NCI-H1105 (cell line): ENCODE results near the gene ANKRD10.
"Not testable (repeated sequence)": the region's sequence is repeated elsewhere in the genome, so short reads cannot be mapped to it uniquely, and the experiment has no call there.

Experiments
- DNase-seq: peaks from one replicate; lab custom pipeline; 2025; lab: John Stamatoyannopoulos, UW

Gene ANKRD10

DNA sequence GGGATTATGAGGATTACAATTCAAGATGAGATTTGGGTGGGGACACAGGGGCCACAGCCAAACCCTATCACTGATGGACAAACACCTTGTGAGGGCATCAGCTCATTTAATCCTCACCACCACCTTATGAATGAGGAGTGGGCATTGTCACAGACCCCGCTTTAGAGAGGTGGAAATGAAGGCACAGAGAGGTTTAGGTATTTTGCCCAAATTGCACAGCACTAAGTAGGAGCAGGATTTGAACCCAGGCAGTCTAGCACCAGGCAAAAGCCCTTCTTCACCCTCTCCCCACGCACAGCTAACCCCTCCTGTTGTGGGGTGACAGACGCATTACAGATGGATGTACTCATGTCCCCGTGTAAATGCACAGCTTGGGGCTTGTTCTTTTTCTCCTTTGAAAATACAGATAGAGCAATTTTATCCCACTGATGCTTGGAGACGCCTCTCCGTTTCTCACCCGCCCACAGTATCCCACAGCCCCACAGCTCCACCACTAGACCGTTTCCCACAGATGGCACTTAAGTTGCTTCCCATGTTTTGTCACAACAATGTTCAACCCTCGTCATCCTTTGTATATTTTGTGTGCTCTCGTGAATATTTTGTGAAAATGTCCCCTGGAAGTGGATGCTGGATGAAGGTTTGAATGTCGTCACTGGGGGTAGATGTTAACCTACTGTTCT is 48.2 kb downstream of the ANKRD10 start:
- no peak for DNase-seq

DNA sequence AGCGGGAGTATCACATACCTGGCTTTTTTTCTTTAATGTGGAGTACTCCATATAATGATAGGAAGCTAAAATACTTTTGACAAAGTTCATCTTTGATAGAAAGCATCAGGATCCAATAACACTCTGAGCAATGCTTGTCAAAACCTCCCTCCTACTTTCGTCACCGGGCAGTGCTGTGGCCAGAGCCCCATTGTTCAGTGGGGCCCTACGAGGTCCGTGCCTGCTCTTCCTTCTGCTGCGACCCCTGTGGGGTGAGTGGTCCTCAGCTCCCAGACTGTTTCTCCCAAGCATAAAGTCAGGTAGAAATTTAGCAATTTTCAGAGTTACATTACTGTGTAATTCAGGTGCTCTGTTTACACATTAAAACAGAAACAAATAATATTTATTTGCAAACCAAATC is 51.2 kb downstream of the ANKRD10 start:
- no peak for DNase-seq

DNA sequence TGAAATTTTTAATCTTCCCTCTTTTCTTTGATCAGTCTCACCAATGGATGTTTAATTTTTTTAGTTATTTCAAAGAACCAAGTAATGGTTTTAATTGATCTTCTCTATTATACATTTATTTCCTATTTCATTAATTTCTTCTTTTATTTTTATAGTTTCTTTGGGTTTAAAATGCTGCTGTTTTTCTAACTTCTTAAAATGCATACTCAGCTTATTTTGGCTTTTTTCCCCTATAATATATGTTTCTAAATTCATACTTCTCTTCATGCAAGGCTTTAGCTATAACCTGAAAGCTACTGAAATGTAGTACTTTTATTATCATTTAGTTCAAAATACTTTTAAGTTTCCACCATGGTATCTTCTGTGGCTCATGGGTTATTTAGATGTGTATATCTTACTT is 53.9 kb downstream of the ANKRD10 start:
- no peak for DNase-seq

DNA sequence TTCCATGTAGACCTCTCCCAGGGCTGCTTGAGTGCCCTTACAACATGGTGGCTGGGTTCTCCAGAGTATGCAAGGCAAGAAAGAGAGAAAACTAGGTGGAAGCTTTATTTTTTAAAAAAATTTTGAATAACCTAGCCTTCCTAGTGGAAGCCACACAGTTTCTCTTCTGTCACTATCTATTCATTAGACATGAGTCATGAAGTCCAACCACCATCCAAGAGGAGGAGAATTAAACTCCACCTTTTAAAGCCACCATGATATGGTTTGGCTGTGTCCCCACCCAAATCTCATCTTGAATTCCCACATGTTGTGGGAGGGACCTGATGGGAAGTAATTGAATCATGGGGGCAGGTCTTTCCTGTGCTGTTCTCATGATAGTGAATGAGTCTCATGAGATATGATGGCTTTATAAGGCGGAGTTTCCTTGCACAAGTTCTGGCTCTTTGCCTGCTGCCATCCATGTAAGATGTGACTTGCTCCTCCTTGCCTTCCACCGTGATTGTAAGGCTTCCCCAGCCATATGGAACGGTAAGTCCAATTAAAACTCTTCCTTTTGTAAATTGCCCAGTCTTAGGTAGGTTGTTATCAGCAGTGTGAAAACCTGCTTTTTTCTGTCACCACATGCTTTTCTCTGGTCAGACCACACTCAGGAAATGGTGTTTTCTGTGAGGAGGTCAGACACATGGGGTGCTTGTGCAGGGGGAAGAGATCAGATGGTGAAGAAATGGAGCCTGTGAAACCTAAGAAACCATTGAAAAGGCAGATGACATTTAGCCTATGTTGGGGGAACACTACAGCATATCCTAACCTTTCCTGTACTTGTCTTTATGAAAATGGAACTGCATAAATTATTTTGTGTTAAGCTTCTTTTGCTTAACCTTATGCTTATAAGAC is 57.7 kb downstream of the ANKRD10 start:
- no peak for DNase-seq

DNA sequence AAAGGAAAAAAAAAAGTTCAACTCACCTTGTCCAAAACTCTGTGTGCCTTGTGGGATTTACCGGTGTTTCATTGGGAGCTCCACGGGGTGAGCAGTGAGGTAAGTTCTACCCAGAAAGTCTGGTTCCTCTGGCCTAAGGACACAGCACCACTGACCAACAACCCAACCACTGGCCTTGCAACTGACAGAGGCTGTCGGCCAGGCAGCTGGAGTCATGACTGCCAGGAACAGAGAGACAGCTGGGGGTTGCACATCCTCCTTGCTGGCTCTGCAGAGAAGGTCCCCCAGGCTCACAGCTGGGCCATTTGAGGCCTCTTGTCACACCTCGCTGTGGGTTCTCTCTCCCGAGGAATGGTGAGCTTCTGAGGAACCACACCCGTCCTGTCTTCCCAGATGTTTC is 59.5 kb downstream of the ANKRD10 start:
- DNase-seq: no peak

DNA sequence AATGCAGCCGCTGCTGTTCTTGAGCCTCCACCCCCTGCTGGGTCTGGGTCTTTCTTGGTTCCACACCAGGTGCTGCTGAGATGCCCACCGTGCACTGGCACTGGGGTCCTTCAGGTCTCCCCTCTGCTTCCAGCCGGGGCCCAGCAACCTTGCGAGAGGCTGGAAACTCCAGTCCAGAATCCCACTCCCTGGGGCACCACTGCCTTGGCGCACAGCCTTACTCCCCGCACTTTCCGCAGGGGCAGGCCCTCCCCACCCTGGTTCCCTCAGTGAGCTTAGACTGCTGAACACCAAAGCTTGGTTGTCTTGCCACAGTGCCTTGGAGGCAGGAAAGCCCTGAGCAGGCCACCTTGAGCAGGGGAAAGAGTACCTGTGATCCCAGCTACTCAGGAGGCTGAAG is 60.0 kb downstream of the ANKRD10 start:
- DNase-seq: no peak

DNA sequence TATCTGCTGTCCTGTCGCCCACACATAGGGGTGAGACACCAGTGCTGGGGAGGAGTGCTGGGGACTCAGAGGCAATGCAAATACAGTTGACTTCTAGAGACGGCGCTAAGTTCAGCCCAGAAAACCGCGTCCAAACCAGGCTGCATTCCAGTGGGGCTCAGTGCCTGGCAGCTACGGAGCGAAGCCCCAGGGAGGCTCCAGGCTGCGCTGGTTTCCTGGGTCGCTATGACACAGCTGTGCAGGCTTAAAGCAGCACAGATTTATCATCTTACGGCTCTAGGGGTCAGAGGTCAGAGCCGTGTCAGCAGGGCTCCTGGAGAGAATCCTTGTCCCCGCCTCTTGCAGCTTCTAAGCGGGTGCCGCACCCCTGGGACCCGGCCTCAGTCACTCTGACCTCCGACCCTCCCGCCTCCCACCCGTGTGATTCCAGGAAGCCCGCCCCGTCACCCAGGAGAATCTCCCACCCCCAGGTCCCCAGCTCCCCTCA is 61.6 kb downstream of the ANKRD10 start:
- no peak for DNase-seq

DNA sequence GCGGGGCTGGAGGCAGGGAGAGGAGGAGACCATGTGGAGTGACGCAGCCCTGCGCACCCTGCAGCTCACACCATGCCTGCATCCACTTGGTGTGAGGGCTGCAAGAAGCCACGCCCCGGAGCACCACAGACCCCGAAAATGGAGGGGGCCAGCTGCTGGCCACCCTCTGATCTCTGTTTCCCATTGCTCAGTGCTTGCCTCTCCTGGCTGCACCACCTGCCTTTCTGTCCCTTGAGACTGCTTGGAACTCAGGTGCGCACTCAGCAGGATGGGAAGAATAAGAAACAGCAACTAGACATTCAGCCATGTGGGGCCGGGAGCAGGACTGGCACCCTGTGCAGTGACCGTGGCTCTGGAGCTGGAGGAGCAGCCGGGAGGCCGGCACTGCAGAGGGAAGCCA is 64.0 kb downstream of the ANKRD10 start:
- no peak for DNase-seq

DNA sequence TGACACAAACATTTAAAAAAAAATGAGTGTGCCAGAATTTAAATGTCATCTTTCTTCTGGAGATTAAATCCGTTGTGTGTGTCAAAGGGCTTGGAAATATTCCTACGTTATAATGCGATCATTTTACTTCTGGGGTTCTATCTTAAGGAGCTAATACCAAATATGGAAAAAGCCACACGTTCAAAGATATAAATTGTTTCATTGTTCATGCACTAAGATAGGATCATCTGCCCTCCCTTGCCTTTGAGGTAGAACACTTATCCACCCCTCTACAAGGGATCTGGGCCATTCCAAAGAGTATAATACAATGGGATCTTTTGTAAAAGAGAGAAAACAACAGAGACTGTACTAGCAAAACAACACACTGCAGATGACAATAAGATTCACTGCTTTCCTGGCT is 64.9 kb downstream of the ANKRD10 start:
- no peak for DNase-seq

DNA sequence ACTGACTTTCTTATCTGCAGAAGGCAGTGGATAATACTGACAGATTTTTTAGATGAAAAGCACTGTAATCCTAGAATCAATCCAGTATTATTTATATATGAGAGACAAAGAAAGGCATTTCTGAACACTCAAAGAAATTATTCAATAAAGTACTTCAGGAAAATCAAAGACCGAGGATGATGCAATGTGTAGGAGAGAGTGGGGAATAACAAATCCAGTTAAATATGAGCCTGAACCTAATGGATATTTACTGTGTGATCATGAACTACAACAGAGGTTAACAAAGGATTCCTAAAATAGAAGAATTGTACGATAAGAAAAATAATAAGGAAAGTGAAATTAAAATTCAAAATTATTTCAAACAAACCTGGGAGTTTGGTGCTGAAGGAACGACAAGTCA is 69.3 kb downstream of the ANKRD10 start:
- no peak for DNase-seq

DNA sequence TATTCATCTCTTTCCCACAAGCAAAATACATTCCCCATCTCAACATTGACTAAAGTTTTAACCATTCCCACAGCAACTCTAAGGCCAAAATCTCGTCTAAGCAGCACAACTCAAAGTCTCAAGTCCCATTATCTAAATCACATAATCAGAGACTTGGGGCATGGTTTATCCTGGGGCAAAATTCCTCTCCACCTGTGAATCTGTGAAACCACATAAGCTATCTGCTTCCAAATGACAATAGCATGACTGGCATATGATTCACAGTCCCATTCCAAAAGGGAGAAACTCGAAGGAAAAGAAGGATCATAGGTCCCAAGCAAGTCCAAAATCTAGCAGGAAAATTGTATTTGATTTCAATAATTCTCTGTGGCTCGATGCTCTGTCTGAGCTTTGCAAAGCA is 73.0 kb downstream of the ANKRD10 start:
- no peak for DNase-seq

DNA sequence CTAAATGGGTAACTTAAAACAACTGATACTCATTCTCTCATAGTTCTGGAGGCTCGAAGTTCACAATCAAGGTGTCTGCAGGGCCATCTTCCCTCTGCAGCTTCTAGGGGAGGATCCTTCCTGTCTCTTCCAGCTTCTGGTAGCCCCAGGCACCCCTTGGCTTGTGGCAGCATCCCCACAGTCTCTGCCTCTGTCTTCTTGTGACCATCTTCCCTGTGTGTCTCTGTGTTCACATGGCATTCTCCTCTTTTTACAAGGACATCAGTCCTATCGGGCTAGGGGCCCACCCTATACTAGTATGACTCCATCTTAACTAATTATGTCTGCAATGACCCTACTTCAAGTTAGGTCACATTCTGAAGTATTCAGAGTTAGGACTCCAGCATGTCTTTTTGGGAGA is 73.5 kb downstream of the ANKRD10 start:
- DNase-seq: no peak

DNA sequence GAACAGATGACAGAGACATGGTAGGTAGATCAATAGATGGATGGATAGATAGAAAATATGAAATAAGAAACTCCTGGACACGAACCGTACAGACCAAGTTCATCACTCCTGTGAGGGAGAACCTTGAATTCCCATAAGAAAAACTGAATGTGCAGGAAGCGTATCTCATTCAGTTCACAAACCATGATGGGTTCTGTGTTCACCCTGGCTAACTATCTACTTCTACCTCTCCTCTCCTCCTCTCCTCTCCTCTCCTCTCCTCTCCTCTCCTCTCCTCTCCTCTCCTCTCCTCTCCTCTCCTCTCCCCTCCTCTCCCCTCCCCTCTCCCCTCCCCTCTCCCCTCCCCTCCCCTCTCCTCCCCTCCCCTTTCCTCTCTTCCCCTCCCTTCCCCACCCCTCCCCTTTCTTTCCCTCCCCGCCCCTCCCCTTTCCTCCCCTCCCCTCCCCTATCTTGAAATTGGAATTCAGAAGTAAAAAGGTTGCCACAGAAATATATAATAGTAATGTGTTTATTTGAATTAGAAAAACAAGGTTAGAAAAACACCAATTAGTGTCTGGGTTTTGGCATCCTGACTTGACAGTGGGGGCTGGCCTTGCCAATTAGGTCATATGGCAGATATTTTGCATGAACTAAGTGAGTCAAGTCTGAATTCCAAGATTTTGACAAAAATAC is 75.9 kb downstream of the ANKRD10 start:
- no peak for DNase-seq

DNA sequence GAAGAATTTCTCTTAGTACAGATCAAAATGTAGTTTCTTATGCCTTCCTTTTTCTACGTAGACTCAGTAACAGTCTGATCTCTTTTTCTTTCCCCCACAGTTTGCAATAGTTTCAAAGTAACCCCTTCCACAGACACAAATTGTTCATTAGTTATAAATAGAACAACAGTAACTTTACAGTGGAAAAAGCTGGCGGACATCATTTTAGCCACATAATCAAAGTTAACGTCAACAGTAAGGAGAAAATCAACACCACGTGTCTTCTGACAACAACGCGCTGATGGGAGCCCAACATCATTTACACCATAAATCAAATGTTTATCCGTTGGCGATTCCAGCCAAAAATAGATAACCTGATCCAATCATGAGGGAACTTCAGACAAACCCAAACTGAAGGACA is 76.8 kb downstream of the ANKRD10 start:
- DNase-seq: no peak

DNA sequence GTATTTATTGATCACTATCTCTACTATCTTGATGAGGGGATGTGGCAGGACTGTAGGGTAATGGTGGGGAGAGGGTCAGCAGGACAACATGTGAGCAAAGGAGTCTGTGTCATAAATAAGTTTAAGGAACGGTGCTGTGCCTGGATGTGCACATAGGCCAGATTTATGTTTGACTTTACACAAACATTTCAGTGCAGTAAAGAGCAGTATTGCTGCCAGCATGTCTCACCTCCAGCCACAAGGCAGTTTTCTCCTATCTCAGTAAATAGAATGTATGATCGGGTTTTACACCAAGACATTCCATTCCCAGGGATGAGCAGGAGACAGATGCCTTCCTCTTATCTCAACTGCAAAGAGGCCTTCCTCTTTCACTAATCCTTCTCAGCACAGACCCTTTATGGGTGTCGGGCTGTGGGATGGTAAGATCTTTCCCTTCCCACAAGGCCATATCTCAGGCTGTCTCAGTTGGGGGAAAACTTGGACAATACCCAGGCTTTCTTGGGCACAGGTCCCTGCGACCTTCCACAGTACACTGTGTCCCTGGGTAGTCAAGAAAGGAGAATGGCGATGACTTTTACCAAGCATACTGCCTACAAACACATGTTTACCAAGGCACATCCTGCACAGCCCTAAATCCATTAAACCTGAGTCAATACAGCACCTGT is 77.3 kb downstream of the ANKRD10 start:
- DNase-seq: not testable (repeated sequence)

DNA sequence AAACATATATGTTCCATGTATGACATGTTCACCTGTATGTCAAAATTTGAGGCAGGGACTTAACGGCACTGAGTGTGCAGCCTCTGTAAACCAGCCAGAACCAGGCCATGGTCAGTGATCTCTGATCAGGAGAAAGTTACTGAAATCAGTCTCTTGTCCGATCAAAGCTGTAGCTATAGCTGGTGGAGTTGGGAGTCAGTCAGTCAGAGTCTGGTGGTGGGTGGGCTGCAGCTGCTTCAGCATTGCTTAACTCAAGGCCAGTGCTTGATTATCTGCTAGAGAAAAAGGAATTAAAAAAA is 78.3 kb downstream of the ANKRD10 start:
- DNase-seq: no peak

DNA sequence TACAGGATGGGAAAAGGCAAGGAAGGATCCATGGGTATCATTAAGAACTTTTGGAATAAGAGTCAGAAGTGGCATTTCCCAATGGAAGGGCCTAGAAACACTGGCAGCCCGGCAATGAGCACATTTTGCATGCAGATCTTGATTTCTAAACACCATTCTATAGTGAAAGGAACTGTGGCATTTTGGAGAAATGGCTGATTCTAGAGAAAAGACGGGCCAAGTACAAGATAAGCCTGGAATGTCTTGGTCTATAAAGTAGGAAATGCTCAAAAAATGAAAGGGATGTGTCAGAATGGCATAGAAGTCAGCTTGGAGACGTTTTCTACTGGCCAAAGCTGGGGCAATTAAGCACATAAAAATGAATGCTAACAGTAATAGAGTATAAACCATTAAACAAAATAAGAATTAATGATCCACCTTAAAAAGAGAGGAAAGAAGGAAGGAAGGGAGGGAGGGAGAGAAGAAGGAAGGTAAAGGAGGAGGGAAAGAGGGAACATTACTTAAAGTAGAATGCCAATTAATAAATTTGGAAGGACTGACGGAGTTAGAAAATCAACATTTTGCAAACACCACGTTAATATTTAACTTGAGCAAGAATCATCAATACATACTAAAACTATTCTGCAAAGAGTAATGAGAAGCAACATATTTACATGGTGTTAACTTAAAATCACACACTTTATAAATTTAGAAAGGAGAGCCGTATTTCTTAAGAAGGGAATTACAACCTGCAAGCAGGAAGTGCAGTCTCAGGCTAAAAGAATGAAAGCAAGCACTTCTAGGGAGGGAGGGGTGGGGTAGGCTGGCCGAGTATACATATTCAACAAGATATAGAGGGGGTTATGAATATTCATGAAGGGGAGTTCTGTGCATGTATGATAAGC is 78.9 kb downstream of the ANKRD10 start:
- DNase-seq: no peak

DNA sequence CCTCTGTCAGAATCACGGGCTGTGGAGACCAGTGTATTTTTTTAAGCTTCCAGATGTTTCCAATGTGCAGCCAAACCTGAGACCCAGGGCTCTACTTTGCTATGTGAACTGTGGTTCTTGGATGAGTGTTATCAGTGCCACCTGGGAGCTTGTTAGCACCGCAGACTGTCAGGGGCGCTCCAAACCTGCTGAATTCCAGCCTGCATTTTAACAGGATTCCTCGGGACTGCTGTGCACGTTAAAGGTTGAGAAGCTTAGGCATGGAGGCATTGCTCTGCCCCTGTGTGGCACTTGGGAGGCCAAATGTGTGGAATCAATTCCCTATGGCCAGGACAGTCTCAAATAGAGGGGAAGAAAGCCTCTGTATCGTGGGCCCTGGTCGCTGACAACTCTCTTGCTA is 80.3 kb downstream of the ANKRD10 start:
- DNase-seq: no peak

DNA sequence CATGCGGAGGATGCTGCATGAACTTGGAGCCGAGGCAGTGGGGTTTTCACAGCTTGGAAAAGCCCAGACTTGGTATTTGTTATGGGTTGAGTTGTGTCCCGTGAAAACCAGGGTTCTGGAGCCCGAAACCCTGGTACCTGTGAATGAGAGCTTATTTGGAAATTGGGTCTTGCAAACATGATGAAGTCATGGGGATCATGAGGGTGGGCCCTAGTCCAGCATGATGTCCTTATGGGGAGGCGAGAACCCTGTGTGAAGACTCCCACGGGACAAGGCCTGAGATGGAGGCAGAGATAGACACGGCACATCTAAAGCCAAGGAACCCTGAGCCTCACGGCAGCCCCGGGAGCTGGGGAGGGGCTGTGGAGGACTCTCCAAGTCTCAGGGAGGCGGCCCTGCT is 82.3 kb downstream of the ANKRD10 start:
- no peak for DNase-seq

DNA sequence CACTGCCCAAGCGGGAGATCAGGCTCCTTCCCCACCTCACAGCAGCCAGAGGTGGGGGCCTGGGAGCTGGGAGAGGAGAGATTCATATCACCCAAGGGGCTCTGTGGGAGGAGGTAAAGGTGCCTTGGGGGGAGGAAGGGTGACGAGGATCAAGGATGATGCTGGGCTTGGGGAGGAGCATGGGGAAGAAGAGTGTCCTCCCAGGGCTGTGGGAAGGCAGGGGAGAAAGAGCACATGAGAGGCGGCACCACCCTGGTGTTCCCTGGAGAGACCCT is 82.7 kb downstream of the ANKRD10 start:
- no peak for DNase-seq

DNA sequence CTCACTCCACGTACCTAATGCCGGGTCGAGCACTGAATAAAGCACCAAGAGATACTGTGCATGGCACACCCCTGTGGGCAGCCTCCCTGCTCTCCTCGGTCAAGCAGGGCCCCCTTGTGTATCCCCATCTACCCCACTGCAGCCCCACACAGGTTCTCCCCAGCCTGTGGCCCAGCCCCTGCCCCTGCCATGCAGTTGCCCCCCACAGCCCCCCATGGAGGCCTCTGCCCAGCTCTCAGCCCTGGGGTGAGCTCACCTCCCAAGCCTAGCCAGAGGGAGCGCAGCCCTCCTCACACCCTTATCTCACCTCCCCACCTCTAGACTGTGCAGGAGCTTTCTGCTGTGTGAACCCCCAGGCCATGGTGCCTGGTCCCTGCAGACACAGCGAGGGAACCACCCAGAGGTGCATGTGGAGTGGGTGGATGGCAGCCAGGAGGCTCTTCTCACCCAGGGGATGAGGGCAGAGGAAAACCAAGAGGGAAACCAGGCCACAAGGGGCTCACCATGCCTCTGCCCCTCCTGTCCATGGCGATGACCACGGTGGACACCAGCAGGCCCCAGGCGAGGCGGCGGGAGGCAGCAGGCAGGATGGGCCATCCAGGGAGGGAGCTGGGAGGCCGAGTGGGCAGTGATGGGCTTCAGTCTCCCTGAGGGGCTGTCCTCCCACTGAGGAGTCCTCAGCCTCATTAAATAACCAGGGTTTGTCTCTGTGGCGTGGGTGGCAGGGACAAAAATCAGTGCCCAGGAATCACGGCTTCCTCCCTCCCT is 83.2 kb downstream of the ANKRD10 start:
- no peak for DNase-seq
